HG02763 (cell line): Measurements from ENCODE around the gene FAM53A.

ENCODE experiments used
- ATAC-seq: cut with Tn5 transposase; IDR thresholded peaks from one replicate; pipeline ENCODE4 v1.9.1; 2021; ENCODE audit warnings: mild to moderate bottlenecking, moderate library complexity; ENCODE audit not compliant: unreplicated experiment

Gene FAM53A

GRCh38 chr4:1625600-1626138 is 58.4 kb downstream of the FAM53A start:
- no peak for ATAC-seq

- ATAC-seq = no peak
These were observed 59.6 kb downstream of the FAM53A start for GRCh38 chr4:1624519-1624910.

- no peak for ATAC-seq
These were observed 60.1 kb downstream of the FAM53A start for GRCh38 chr4:1623821-1624518.

- no peak for ATAC-seq
These were observed 60.7 kb downstream of the FAM53A start for GRCh38 chr4:1623400-1623799.

- ATAC-seq = no peak
These were observed 61.2 kb downstream of the FAM53A start for GRCh38 chr4:1622956-1623355.

GRCh38 chr4:1622238-1622637 is 61.9 kb downstream of the FAM53A start:
- ATAC-seq = no peak

GRCh38 chr4:1621526-1621925 is 62.6 kb downstream of the FAM53A start:
- no peak for ATAC-seq

- ATAC-seq = no peak
These were observed 64.9 kb downstream of the FAM53A start for GRCh38 chr4:1619151-1619672.

GRCh38 chr4:1618438-1618837 is 65.7 kb downstream of the FAM53A start:
- no peak for ATAC-seq

GRCh38 chr4:1616557-1616930 is 67.6 kb downstream of the FAM53A start:
- ATAC-seq = no peak

GRCh38 chr4:1615786-1616556 is 68.1 kb downstream of the FAM53A start:
- ATAC-seq = no peak

GRCh38 chr4:1614854-1615595 is 69.1 kb downstream of the FAM53A start:
- no peak for ATAC-seq

GRCh38 chr4:1614502-1614853 is 69.6 kb downstream of the FAM53A start:
- no peak for ATAC-seq

GRCh38 chr4:1614049-1614448 is 70.1 kb downstream of the FAM53A start:
- no peak for ATAC-seq

GRCh38 chr4:1613099-1613495 is 71.0 kb downstream of the FAM53A start:
- ATAC-seq = no peak

- ATAC-seq = no peak
These were observed 71.6 kb downstream of the FAM53A start for GRCh38 chr4:1612278-1613098.

GRCh38 chr4:1611501-1611870 is 72.6 kb downstream of the FAM53A start:
- ATAC-seq = no peak

GRCh38 chr4:1610791-1611500 is 73.2 kb downstream of the FAM53A start:
- ATAC-seq = no peak

- no peak for ATAC-seq
These were observed 74.0 kb downstream of the FAM53A start for GRCh38 chr4:1609901-1610790.
